ENCODE data around the gene DENND1A. TPM values are rescaled to one million over a fixed set of nuclear protein-coding genes. Genes with fewer than 3 reads are reported as not detected.

DENND1A gene
- total RNA-seq, 2 donors from 2014 or later, result 17.8 to 36.6 TPM

DNA sequence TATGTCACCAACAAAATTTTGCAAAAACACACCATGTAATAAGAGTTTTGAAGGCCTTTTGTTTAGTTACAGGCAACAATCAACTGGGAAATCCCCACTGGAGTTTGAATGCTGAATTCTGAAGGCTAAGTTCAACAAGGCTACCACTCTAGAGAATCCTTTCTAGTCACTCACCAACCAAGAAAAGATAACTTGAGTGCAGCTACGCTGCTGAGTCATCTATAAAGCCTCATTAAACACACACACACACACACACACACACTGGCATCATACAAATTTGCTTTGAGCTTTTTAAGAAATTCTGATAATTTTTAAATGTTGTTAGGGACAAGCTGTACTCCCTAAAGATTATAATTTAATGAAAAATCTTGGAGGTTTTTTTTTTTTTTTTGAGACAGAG, 219.6 kb downstream of the DENND1A start:
- H3K36me3 ChIP-seq, result no peaks in the 10 kb centered on the region
- ATAC-seq (ENCODE audit: insufficient number of reproducible peaks, low FRiP score, low read depth), result no peak
- H3K4me3 ChIP-seq, result no peak overlapping the region
- H3K9me3 ChIP-seq, result no peaks in the 10 kb centered on the region
- no peaks in the 10 kb centered on the region for H3K27me3 ChIP-seq (replicated peaks; ENCODE audit: insufficient read depth)
- H3K27ac ChIP-seq, result no peak overlapping the region
- no peaks in the 10 kb centered on the region for H3K4me1 ChIP-seq (ENCODE audit: control insufficient read depth in 1 of 2, low read depth in 2 of 2)
- no peak for DNase-seq (ENCODE audit: low spot score)
- no peak for TF ChIP-seq CTCF (IDR thresholded peaks at IDR 0.05)

GRCh38 chr9:123702483-123702882, 227.4 kb downstream of the DENND1A start:
- TF ChIP-seq CTCF (IDR thresholded peaks at IDR 0.05), result no peak
- DNase-seq (ENCODE audit: low spot score), result no peak
- ATAC-seq (ENCODE audit: insufficient number of reproducible peaks, low FRiP score, low read depth), result no peak

DNA sequence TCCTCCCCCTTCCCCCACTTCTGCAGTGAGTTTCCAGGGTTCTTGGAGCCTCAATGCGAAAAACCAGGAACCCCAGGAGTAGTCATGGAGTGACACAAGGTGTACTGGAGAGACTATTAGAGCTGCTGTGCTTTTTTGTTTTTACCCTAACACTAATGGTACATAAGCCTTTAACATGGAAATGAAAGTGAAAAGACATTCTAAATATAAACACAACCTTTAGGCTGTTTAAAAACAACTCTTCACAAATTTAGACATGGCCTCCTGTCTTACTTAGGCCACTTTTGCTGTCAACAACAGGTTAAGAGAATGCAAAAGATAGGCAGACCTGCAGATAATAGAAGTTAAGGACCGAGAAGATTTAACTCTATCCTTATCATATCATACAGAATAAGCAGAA, 232.2 kb downstream of the DENND1A start:
- H3K9me3 ChIP-seq, result peaks cover 10% of the 10 kb centered on the region
- no peak overlapping the region for H3K4me3 ChIP-seq
- H3K27me3 ChIP-seq (replicated peaks; ENCODE audit: insufficient read depth), result no peaks in the 10 kb centered on the region
- no peaks in the 10 kb centered on the region for H3K36me3 ChIP-seq
- DNase-seq (ENCODE audit: low spot score) (no peak), ATAC-seq (ENCODE audit: insufficient number of reproducible peaks, low FRiP score, low read depth) (no peak)
- TF ChIP-seq CTCF (IDR thresholded peaks at IDR 0.05), result no peak
- H3K4me1 ChIP-seq (ENCODE audit: control insufficient read depth in 1 of 2, low read depth in 2 of 2), result no peaks in the 10 kb centered on the region
- H3K27ac ChIP-seq, result no peak overlapping the region

More at GRCh38 chr9:123702483-123702882, 227.4 kb downstream of the DENND1A start:
- H3K36me3 ChIP-seq, result no peaks in the 10 kb centered on the region
- H3K4me3 ChIP-seq, result no peak overlapping the region
- H3K27me3 ChIP-seq (replicated peaks; ENCODE audit: insufficient read depth), result no peaks in the 10 kb centered on the region
- no peaks in the 10 kb centered on the region for H3K4me1 ChIP-seq (ENCODE audit: control insufficient read depth in 1 of 2, low read depth in 2 of 2)
- no peak overlapping the region for H3K27ac ChIP-seq
- H3K9me3 ChIP-seq, result peaks cover 14% of the 10 kb centered on the region

DNA sequence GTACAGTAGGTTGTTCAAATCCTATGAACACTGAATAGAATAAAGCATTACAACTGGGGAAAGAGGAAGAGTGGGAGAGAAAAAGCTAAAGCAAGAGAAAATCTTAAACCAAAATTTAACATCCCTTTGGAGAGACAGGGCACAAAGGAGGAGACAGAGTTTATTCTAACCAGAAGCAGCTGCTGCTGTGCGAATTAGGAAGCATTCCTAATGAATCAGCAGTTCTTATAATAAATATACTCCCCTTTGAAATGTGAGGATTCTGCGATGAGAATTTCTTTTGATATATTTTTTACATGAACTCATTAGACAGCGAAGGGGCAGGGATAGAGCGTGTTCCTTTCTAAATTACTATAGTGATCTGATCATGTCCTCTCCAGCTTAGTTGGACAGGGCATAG, 233.4 kb downstream of the DENND1A start:
- Histone ChIP-seq H3K4me3 (no peak overlapping the region), H3K27ac (no peak overlapping the region), H3K9me3 (no peaks in the 10 kb centered on the region), H3K36me3 (no peaks in the 10 kb centered on the region), H3K4me1 (ENCODE audit: control insufficient read depth in 1 of 2, low read depth in 2 of 2) (no peaks in the 10 kb centered on the region), H3K27me3 (replicated peaks; ENCODE audit: insufficient read depth) (no peaks in the 10 kb centered on the region)
- TF ChIP-seq CTCF (IDR thresholded peaks at IDR 0.05), result no peak
- ATAC-seq (ENCODE audit: insufficient number of reproducible peaks, low FRiP score, low read depth) (no peak), DNase-seq (ENCODE audit: low spot score) (no peak)

GRCh38 chr9:123695386-123695785, 234.5 kb downstream of the DENND1A start:
- TF ChIP-seq CTCF (IDR thresholded peaks at IDR 0.05), result no peak
- Histone ChIP-seq H3K36me3 (no peaks in the 10 kb centered on the region), H3K9me3 (no peaks in the 10 kb centered on the region), H3K4me3 (no peak overlapping the region), H3K4me1 (ENCODE audit: control insufficient read depth in 1 of 2, low read depth in 2 of 2) (no peaks in the 10 kb centered on the region), H3K27ac (no peak overlapping the region), H3K27me3 (replicated peaks; ENCODE audit: insufficient read depth) (no peaks in the 10 kb centered on the region)
- DNase-seq (ENCODE audit: low spot score), result no peak
- ATAC-seq (ENCODE audit: insufficient number of reproducible peaks, low FRiP score, low read depth), result no peak

Measured in thoracic aorta (tissue), 2 donors.